H9 (cell line): ENCODE data around the gene WWC2. TPM values are rescaled to one million over a fixed set of nuclear protein-coding genes. Genes with fewer than 3 reads are reported as not detected.

ENCODE experiments used
- DNase-seq: peaks from one replicate; pipeline ENCODE4 v3.0.0-alpha.2; 2017
- H2AFZ ChIP-seq: one replicate; pipeline ENCODE4 v1.6.1; 2013; ENCODE audit warnings: mild to moderate bottlenecking, low read length, control low read depth, moderate library complexity
- H2AK5ac ChIP-seq: 2 replicates; pipeline ENCODE4 v1.6.1; 2013; ENCODE audit warnings: low read length, control low read depth, mixed read lengths; ENCODE audit not compliant: insufficient read length
- H2BK120ac ChIP-seq: one replicate; pipeline ENCODE4 v1.6.1; 2013; ENCODE audit warnings: low read depth, mild to moderate bottlenecking, low read length, control low read depth, inconsistent platforms; ENCODE audit not compliant: poor library complexity, severe bottlenecking
- H2BK12ac ChIP-seq: 2 replicates; pipeline ENCODE4 v1.6.1; 2013; ENCODE audit warnings: low read length, control low read depth, mixed read lengths, low read depth; ENCODE audit not compliant: insufficient read length
- H2BK15ac ChIP-seq: 2 replicates; pipeline ENCODE4 v1.6.1; 2013; ENCODE audit warnings: low read depth, low read length, control low read depth
- H2BK20ac ChIP-seq: one replicate; pipeline ENCODE4 v1.6.1; 2013; ENCODE audit warnings: low read depth, mild to moderate bottlenecking, low read length, control low read depth, inconsistent platforms; ENCODE audit not compliant: poor library complexity, severe bottlenecking
- H2BK5ac ChIP-seq: 2 replicates; pipeline ENCODE4 v1.6.1; 2013; ENCODE audit warnings: low read length, control low read depth, mixed read lengths; ENCODE audit not compliant: insufficient read length
- H3K14ac ChIP-seq: 2 replicates; pipeline ENCODE4 v1.6.1; 2013; ENCODE audit warnings: low read length, control low read depth; ENCODE audit not compliant: insufficient read depth
- H3K18ac ChIP-seq: 2 replicates; pipeline ENCODE4 v1.6.1; 2013; ENCODE audit warnings: low read depth, mild to moderate bottlenecking, mixed read lengths, low read length, control low read depth; ENCODE audit not compliant: insufficient read length
- H3K23ac ChIP-seq: 2 replicates; pipeline ENCODE4 v1.6.1; 2013; ENCODE audit warnings: low read length, control low read depth, mixed read lengths, low read depth; ENCODE audit not compliant: insufficient read length
- H3K23me2 ChIP-seq: 2 replicates; pipeline ENCODE4 v1.6.1; 2013; ENCODE audit warnings: low read depth, mild to moderate bottlenecking, mixed read lengths, low read length, control low read depth; ENCODE audit not compliant: insufficient read length, poor library complexity, severe bottlenecking
- H3K27ac ChIP-seq: 2 replicates; pipeline ENCODE4 v1.5.1; 2013; ENCODE audit warnings: low read length, control low read depth, mixed read lengths, low read depth; ENCODE audit not compliant: insufficient read length
- H3K27me3 ChIP-seq: 2 replicates; pipeline ENCODE4 v1.6.1; 2013; ENCODE audit warnings: low read length, control low read depth, inconsistent platforms; ENCODE audit not compliant: insufficient read depth
- H3K4ac ChIP-seq: 2 replicates; pipeline ENCODE4 v1.6.1; 2013; ENCODE audit warnings: low read depth, mild to moderate bottlenecking, control low read depth, inconsistent platforms, low read length, moderate library complexity
- H3K4me1 ChIP-seq: 2 replicates; pipeline ENCODE4 v1.6.1; 2013; ENCODE audit warnings: low read length, control low read depth, inconsistent platforms; ENCODE audit not compliant: insufficient read depth
- H3K4me2 ChIP-seq: 2 replicates; pipeline ENCODE4 v1.6.1; 2013; ENCODE audit warnings: low read length, control low read depth, mixed read lengths; ENCODE audit not compliant: insufficient read length, insufficient read depth
- H3K56ac ChIP-seq: 2 replicates; pipeline ENCODE4 v1.6.1; 2013; ENCODE audit warnings: low read depth, mild to moderate bottlenecking, mixed read lengths, low read length, control low read depth; ENCODE audit not compliant: insufficient read length
- H3K79me1 ChIP-seq: 2 replicates; pipeline ENCODE4 v1.6.1; 2013; ENCODE audit warnings: low read depth, mild to moderate bottlenecking, moderate library complexity, low read length, control low read depth, inconsistent platforms; ENCODE audit not compliant: insufficient read depth, poor library complexity, severe bottlenecking
- H3K79me2 ChIP-seq: 2 replicates; pipeline ENCODE4 v1.6.1; 2013; ENCODE audit warnings: low read length, control low read depth, inconsistent platforms; ENCODE audit not compliant: insufficient read depth
- H3K9ac ChIP-seq: 2 replicates; pipeline ENCODE4 v1.6.1; 2013; ENCODE audit warnings: low read length, control low read depth, mixed read lengths; ENCODE audit not compliant: insufficient read length; ENCODE audit errors: extremely low read depth
- H3K9me3 ChIP-seq: one replicate; pipeline ENCODE4 v1.6.1; 2013; ENCODE audit warnings: low read depth, low read length, inconsistent platforms; ENCODE audit not compliant: control insufficient read depth
- H3T11ph ChIP-seq: one replicate; pipeline ENCODE4 v1.6.1; 2013; ENCODE audit warnings: mild to moderate bottlenecking, low read length, control low read depth, inconsistent platforms
- H4K20me1 ChIP-seq: one replicate; pipeline ENCODE4 v1.6.1; 2013; ENCODE audit not compliant: control insufficient read depth, insufficient read length, insufficient read depth
- H4K5ac ChIP-seq: 2 replicates; pipeline ENCODE4 v1.6.1; 2013; ENCODE audit warnings: low read depth, mild to moderate bottlenecking, mixed read lengths, low read length, control low read depth; ENCODE audit not compliant: insufficient read length
- H4K8ac ChIP-seq: replicated peaks from 2 replicates; pipeline ENCODE4 v1.6.1; 2013; ENCODE audit warnings: low read length, control low read depth, mixed read lengths, low read depth; ENCODE audit not compliant: insufficient read length
- H4K91ac ChIP-seq: 2 replicates; pipeline ENCODE4 v1.6.1; 2013; ENCODE audit warnings: low read depth, mild to moderate bottlenecking, moderate library complexity, mixed read lengths, low read length, control low read depth; ENCODE audit not compliant: insufficient read length
- H3K27ac Mint-ChIP-seq, 3 experiments: 2 replicates in 2 of 3; 3 replicates in 1 of 3; pipeline ENCODE4 v1.8.0; 2020 to 2021; ENCODE audit warnings: mixed read lengths in 3 of 3, mild to moderate bottlenecking in 1 of 3, moderate library complexity in 1 of 3
- H3K27me3 Mint-ChIP-seq: 2 replicates; pipeline ENCODE4 v1.8.0; 2021; ENCODE audit warnings: low read depth, mild to moderate bottlenecking, moderate library complexity, mixed read lengths
- H3K36me3 Mint-ChIP-seq, 3 experiments: 2 replicates in 2 of 3; 3 replicates in 1 of 3; pipeline ENCODE4 v1.8.0; 2020 to 2021; ENCODE audit warnings: low read depth in 3 of 3, mixed read lengths in 3 of 3; ENCODE audit not compliant: insufficient read depth in 1 of 3
- H3K4me1 Mint-ChIP-seq, 2 experiments: 2 replicates each; pipeline ENCODE4 v1.8.0; 2020; ENCODE audit warnings: mixed read lengths in 2 of 2
- H3K4me3 Mint-ChIP-seq, 2 experiments: 2 replicates in 1 of 2; 3 replicates in 1 of 2; pipeline ENCODE4 v1.8.0; 2020 to 2021; ENCODE audit warnings: mild to moderate bottlenecking in 2 of 2, mixed read lengths in 2 of 2, moderate library complexity in 1 of 2
- H3K9me3 Mint-ChIP-seq, 2 experiments: 2 replicates in 1 of 2; 3 replicates in 1 of 2; pipeline ENCODE4 v1.8.0; 2020; ENCODE audit warnings: mild to moderate bottlenecking in 2 of 2, mixed read lengths in 2 of 2, moderate library complexity in 1 of 2
- WGBS: extraction: QIAGEN DNeasy Blood & Tissue Kit; methylation state at CpG from one replicate; pipeline ENCODE4 v1.1.7; 2013; ENCODE audit warnings: missing lambda C conversion rate, low lambda C conversion rate, mixed read lengths; ENCODE audit not compliant: insufficient read length; ENCODE audit errors: extremely low coverage; 5-methylcytosine and 5-hydroxymethylcytosine counted together
- total RNA-seq: library from RNA; stranded (reverse); gene quantifications from 2 replicates; pipeline ENCODE4 v1.2.1, GENCODE V29; 2021
- TF ChIP-seq, protein P1 (sequence below): fragments of 200-600 bp; sonication (generic); conservative IDR thresholded peaks from 3 replicates; pipeline ENCODE4 v1.8.0; 2021; ENCODE audit warnings: antibody characterized with exemption, mild to moderate bottlenecking

WWC2 gene
- total RNA-seq, 1 experiment from 2014 or later, result 106 TPM

DNA sequence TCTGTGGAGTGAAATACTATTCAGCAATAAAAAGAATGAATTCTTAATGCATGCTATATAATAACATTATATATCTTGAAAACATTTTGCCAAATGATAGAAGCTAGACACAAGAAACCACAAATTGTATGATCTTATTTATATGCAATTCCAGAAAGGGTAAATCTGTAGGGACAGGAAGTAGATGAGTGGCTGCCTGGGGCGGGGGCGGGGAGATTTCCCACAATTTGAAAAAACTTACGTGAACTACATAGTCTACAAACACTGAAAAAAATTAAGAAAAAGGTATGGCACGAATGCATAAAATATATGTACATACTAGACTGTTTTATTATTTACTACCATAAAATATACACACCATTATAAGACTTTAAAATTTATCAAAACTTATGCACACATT, 81.6 kb downstream of the WWC2 start:
- no peak overlapping the region for H3T11ph ChIP-seq
- Mint-ChIP-seq H3K4me3 (peak overlapping the region in 1 of 2 experiments; percentile 67; a peak in 1 of 5 replicates), H3K27ac (peak overlapping the region in 2 of 3 experiments; percentile 81 to 88; a peak in 3 of 7 replicates), H3K36me3 (peaks cover 1 to 12% (median 9%) of the 10 kb centered on the region in 3 experiments; a peak in 6 of 7 replicates), H3K9me3 (peaks cover 5% of the 10 kb centered on the region in 2 experiments), H3K4me1 (peaks cover 74 to 83% of the 10 kb centered on the region in 2 experiments), H3K27me3 (no peaks in the 10 kb centered on the region)
- H3K27ac ChIP-seq, result no peak overlapping the region
- no CpG with 5 or more reads among the region's 4 CpGs for WGBS
- peaks cover 24% of the 10 kb centered on the region for H3K4me1 ChIP-seq
- no peak overlapping the region for H4K5ac ChIP-seq
- no peak overlapping the region for H3K4me2 ChIP-seq
- no peak overlapping the region for H2AFZ ChIP-seq
- no peaks in the 10 kb centered on the region for H3K27me3 ChIP-seq
- no peak overlapping the region for H3K18ac ChIP-seq
- H4K91ac ChIP-seq, result no peak overlapping the region
- peaks cover 4% of the 10 kb centered on the region for H3K23me2 ChIP-seq
- H2BK15ac ChIP-seq, result no peak overlapping the region
- peaks cover 4% of the 10 kb centered on the region for H3K79me1 ChIP-seq
- H3K56ac ChIP-seq, result no peak overlapping the region
- no peak overlapping the region for H2BK12ac ChIP-seq
- no peak overlapping the region for H2AK5ac ChIP-seq
- no peaks in the 10 kb centered on the region for H3K9me3 ChIP-seq
- H4K20me1 ChIP-seq, result no peaks in the 10 kb centered on the region
- H3K23ac ChIP-seq, result no peak overlapping the region
- no peak overlapping the region for H2BK20ac ChIP-seq
- H2BK120ac ChIP-seq, result no peak overlapping the region
- no peak overlapping the region for H3K9ac ChIP-seq
- no peak overlapping the region for H2BK5ac ChIP-seq
- no peak overlapping the region for H3K14ac ChIP-seq
- H3K4ac ChIP-seq, result no peak overlapping the region
- TF ChIP-seq, protein P1, sequence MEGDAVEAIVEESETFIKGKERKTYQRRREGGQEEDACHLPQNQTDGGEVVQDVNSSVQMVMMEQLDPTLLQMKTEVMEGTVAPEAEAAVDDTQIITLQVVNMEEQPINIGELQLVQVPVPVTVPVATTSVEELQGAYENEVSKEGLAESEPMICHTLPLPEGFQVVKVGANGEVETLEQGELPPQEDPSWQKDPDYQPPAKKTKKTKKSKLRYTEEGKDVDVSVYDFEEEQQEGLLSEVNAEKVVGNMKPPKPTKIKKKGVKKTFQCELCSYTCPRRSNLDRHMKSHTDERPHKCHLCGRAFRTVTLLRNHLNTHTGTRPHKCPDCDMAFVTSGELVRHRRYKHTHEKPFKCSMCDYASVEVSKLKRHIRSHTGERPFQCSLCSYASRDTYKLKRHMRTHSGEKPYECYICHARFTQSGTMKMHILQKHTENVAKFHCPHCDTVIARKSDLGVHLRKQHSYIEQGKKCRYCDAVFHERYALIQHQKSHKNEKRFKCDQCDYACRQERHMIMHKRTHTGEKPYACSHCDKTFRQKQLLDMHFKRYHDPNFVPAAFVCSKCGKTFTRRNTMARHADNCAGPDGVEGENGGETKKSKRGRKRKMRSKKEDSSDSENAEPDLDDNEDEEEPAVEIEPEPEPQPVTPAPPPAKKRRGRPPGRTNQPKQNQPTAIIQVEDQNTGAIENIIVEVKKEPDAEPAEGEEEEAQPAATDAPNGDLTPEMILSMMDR, result no peak
- peaks cover 14% of the 10 kb centered on the region; the same call in 1 of the 2 replicates for H3K79me2 ChIP-seq
- H4K8ac ChIP-seq, result no peak overlapping the region
- DNase-seq, result no peak
